Inflammatory macrophage treated with lipopolysaccharide for 4 hours (primary cell): Measurements from ENCODE around the gene MYH7B.

Experiments
- DNase-seq: peaks from one replicate; pipeline ENCODE4 v3.0.0-alpha.2; 2020

The MYH7B gene

GRCh38 chr20:34945315-34946077 is 10.2 kb upstream of the MYH7B start:
- DNase-seq: no peak

GRCh38 chr20:34946661-34947060 is 9.0 kb upstream of the MYH7B start:
- DNase-seq: no peak

- no peak for DNase-seq
Observed at GRCh38 chr20:34947336-34947735, 8.3 kb upstream of the MYH7B start.

GRCh38 chr20:34948030-34948429 is 7.6 kb upstream of the MYH7B start:
- DNase-seq: peak; percentile 41

- DNase-seq: no peak
Observed at GRCh38 chr20:34949120-34949519, 6.5 kb upstream of the MYH7B start.

- DNase-seq: no peak
Observed at GRCh38 chr20:34951252-34951651, 4.4 kb upstream of the MYH7B start.

GRCh38 chr20:34951652-34952051 is 4.0 kb upstream of the MYH7B start:
- no peak for DNase-seq

- DNase-seq: no peak
Observed at GRCh38 chr20:34952671-34953070, 3.0 kb upstream of the MYH7B start.

- no peak for DNase-seq
Observed at GRCh38 chr20:34953960-34954359, 1.7 kb upstream of the MYH7B start.

- DNase-seq: no peak
Observed at GRCh38 chr20:34954904-34955230, 801 bp upstream of the MYH7B start.

- DNase-seq: no peak
Observed at GRCh38 chr20:34956041-34956458, 382 bp downstream of the MYH7B start.

GRCh38 chr20:34956751-34957472 is 1.2 kb downstream of the MYH7B start:
- no peak for DNase-seq

GRCh38 chr20:34964486-34964885 is 8.8 kb downstream of the MYH7B start:
- no peak for DNase-seq

- no peak for DNase-seq
Observed at GRCh38 chr20:34965051-34965450, 9.4 kb downstream of the MYH7B start.

- DNase-seq: no peak
Observed at GRCh38 chr20:34967421-34967820, 11.8 kb downstream of the MYH7B start.

- no peak for DNase-seq
Observed at GRCh38 chr20:34968042-34968775, 12.5 kb downstream of the MYH7B start.

- DNase-seq: no peak
Observed at GRCh38 chr20:34970193-34970840, 14.6 kb downstream of the MYH7B start.

- no peak for DNase-seq
Observed at GRCh38 chr20:34970846-34971560, 15.3 kb downstream of the MYH7B start.

GRCh38 chr20:34971561-34972235 is 16.0 kb downstream of the MYH7B start:
- no peak for DNase-seq

- DNase-seq: no peak
Observed at GRCh38 chr20:34974246-34974645, 18.6 kb downstream of the MYH7B start.

GRCh38 chr20:34976286-34976685 is 20.6 kb downstream of the MYH7B start:
- no peak for DNase-seq
